ENCODE results near the gene CD58. TPM values are rescaled to one million over a fixed set of nuclear protein-coding genes. Genes with fewer than 3 reads are reported as not detected.

The CD58 gene
- total RNA-seq, 4 donors from 2014 or later, result 20.3 to 23.4 (median 21.7) TPM

DNA sequence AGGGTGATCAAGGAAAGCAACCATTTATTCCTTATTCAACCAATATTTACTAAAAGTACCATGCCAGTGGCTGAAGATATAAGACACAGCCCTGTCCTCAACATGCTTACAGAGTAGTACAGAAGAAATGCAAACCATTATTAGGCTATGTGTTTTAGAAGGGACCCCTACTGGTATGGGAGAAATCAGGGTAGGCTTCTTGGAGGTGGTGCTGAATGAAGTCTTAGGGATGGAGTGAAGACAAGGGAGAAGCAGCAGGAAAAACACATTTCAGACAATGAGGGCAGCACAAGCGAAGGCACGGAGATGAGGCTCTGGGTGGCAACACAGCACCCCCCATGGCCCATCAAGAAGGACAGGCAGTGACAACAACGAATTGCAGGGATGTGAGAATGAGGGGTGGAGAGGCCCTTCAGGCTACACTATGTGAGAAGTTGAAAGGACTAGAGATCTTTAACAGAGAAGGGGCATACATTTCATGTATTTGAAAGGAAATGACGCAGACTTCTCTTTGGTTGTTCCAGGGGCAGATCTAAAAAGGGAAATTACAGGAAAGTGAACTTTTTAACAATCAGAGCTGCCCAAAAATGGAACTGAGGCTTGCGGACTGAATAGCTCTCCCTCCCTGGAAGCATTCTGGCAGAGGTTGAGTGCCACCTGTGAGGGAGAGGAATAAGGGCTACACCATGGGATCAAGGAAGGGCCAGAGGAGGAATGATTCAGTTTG lies 16.8 kb upstream of the CD58 start:
- DNase-seq (ENCODE audit: extremely low spot score), result no peak
- H3K36me3 ChIP-seq, result peaks cover 0 to 16% (median 4%) of the 10 kb centered on the region in 4 donors
- H3K9me3 ChIP-seq, result no peaks in the 10 kb centered on the region
- no peak overlapping the region for H3K27ac ChIP-seq (replicated peaks in 1 of 4)
- 78% methylated on average over 5 of the region's 5 CpGs for WGBS
- intact Hi-C loops (cut with DNase I), result no loop called here
- H3K4me1 ChIP-seq, result peaks cover 0 to 6% (median 0%) of the 10 kb centered on the region in 4 donors
- no peak for TF ChIP-seq POLR2A (IDR thresholded peaks at IDR 0.05; ENCODE audit: low read depth)
- no peak for TF ChIP-seq POLR2AphosphoS5 (IDR thresholded peaks at IDR 0.05)
- TF ChIP-seq, protein P1, sequence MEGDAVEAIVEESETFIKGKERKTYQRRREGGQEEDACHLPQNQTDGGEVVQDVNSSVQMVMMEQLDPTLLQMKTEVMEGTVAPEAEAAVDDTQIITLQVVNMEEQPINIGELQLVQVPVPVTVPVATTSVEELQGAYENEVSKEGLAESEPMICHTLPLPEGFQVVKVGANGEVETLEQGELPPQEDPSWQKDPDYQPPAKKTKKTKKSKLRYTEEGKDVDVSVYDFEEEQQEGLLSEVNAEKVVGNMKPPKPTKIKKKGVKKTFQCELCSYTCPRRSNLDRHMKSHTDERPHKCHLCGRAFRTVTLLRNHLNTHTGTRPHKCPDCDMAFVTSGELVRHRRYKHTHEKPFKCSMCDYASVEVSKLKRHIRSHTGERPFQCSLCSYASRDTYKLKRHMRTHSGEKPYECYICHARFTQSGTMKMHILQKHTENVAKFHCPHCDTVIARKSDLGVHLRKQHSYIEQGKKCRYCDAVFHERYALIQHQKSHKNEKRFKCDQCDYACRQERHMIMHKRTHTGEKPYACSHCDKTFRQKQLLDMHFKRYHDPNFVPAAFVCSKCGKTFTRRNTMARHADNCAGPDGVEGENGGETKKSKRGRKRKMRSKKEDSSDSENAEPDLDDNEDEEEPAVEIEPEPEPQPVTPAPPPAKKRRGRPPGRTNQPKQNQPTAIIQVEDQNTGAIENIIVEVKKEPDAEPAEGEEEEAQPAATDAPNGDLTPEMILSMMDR (IDR thresholded peaks at IDR 0.05), result no peak
- no peak for TF ChIP-seq EP300 (IDR thresholded peaks at IDR 0.05)
- no peak overlapping the region for H3K4me3 ChIP-seq
- no peaks in the 10 kb centered on the region for H3K27me3 ChIP-seq

DNA sequence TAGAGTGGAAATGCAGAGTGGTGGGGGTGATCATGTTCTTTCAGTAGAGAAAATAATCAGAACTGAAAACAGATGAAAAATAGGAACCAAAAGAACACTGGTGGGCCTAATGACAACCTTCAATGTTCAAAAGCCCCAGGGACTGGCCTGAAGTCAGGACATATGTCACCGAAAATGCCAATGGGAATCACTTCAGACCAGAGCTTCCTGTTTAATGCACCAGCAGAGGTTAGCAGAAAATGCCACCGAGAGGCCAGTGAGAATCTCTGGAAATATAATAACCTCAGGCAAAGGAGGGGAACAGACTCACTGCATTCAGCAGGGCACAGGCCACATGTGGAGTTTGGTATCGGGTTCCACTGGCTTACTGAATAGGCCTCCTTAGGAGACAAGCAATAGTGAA lies 15.9 kb upstream of the CD58 start:
- Histone ChIP-seq H3K4me1 (peaks cover 0 to 6% (median 0%) of the 10 kb centered on the region in 4 donors), H3K4me3 (no peak overlapping the region), H3K9me3 (no peaks in the 10 kb centered on the region), H3K36me3 (peaks cover 0 to 16% (median 4%) of the 10 kb centered on the region in 4 donors), H3K27ac (replicated peaks in 1 of 4) (no peak overlapping the region), H3K27me3 (no peaks in the 10 kb centered on the region)
- intact Hi-C loops (cut with DNase I), result no loop called here
- WGBS, result 84% methylated on average over 3 of the region's 3 CpGs
- TF ChIP-seq, protein P1 (IDR thresholded peaks at IDR 0.05), result no peak
- TF ChIP-seq EP300 (IDR thresholded peaks at IDR 0.05), result no peak
- TF ChIP-seq POLR2A (IDR thresholded peaks at IDR 0.05; ENCODE audit: low read depth), result no peak
- TF ChIP-seq POLR2AphosphoS5 (IDR thresholded peaks at IDR 0.05), result no peak
- DNase-seq (ENCODE audit: extremely low spot score), result no peak

DNA sequence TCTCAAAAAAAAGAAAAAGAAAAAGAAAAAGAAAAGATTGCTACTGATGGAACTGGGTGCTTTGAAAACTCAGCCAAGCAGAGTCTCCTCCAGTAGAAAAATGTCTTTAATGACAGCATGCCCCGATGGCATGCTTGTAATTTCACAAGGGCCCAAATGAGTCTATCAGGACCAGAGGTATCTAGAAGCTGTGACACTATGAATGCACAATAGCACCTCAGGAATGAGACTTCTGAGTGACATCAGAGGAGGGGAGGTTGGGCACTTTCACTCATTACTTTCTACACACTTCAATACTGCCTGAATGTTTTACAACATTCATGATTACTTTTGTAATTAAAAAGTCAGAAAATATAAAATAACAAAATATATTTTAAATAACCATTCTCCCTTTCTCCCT lies 15.1 kb upstream of the CD58 start:
- no peaks in the 10 kb centered on the region for H3K9me3 ChIP-seq
- H3K4me3 ChIP-seq, result no peak overlapping the region
- DNase-seq (ENCODE audit: extremely low spot score), result no peak
- TF ChIP-seq, protein P1 (IDR thresholded peaks at IDR 0.05), result no peak
- TF ChIP-seq POLR2AphosphoS5 (IDR thresholded peaks at IDR 0.05) (no peak), POLR2A (IDR thresholded peaks at IDR 0.05; ENCODE audit: low read depth) (no peak), EP300 (IDR thresholded peaks at IDR 0.05) (no peak)
- H3K36me3 ChIP-seq, result peaks cover 0 to 16% (median 4%) of the 10 kb centered on the region in 4 donors
- peaks cover 0 to 6% (median 0%) of the 10 kb centered on the region in 4 donors for H3K4me1 ChIP-seq
- H3K27me3 ChIP-seq, result no peaks in the 10 kb centered on the region
- 82% methylated on average over 1 of the region's 1 CpG for WGBS
- intact Hi-C loops (cut with DNase I), result no loop called here
- H3K27ac ChIP-seq (replicated peaks in 1 of 4), result no peak overlapping the region

DNA sequence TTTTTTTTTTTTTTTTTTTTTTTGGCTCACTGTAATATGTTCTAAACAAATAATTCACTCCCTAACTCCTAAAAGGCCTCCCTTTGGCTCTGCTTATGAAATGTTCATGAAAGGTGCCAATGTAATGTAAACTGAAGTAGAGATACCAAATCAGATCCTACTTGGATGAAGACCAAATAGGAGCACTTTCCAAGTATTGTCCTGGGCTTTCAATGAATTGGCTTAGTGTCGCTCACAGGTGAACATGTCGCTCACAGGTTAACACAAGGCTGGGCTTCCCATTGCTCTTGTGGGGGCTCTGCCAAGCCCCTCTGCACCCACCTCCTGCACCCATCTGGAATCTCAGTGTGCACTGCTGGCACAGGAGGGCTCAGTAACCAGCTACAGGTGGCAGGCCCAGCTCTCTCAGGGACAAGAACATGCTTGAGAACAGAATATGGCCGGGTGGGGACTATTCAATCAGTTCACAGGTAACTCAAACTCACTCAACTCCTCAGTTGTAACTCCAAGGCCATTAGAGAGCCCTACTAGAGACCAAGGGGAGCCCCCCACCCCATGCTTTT lies 10.6 kb upstream of the CD58 start:
- 91% methylated on average over 3 of the region's 3 CpGs for WGBS
- intact Hi-C loops (cut with DNase I), result no loop called here
- H3K27ac ChIP-seq (replicated peaks in 1 of 4), result no peak overlapping the region

More for the DNA sequence above, 10.6 kb upstream of the CD58 start:
- Histone ChIP-seq H3K36me3 (peaks cover 0 to 15% (median 4%) of the 10 kb centered on the region in 4 donors), H3K4me3 (no peak overlapping the region), H3K4me1 (no peaks in the 10 kb centered on the region), H3K27me3 (no peaks in the 10 kb centered on the region), H3K9me3 (no peaks in the 10 kb centered on the region)
- DNase-seq (ENCODE audit: extremely low spot score), result no peak
- TF ChIP-seq, protein P1 (IDR thresholded peaks at IDR 0.05), result no peak
- TF ChIP-seq POLR2AphosphoS5 (IDR thresholded peaks at IDR 0.05), result no peak
- no peak for TF ChIP-seq EP300 (IDR thresholded peaks at IDR 0.05)
- no peak for TF ChIP-seq POLR2A (IDR thresholded peaks at IDR 0.05; ENCODE audit: low read depth)
